Panc1 (cell line): ENCODE results near the gene PEX16. TPM values are rescaled to one million over a fixed set of nuclear protein-coding genes. Genes with fewer than 3 reads are reported as not detected.

ENCODE experiments used
- ATAC-seq: fragments of 200-7000 bp; cut with Tn5 transposase; 2 replicates; pipeline ENCODE4 v1.9.1; 2020; ENCODE audit warnings: mild to moderate bottlenecking, moderate library complexity
- BruUV-seq: library from RNA; stranded (reverse); fragments of 400-500 nt; replicated peaks from 2 replicates; lab custom pipeline; 2021; lab: Mats Ljungman, UMichigan
- CTCF ChIA-PET: fragments of 300-600 bp; sonication (Branson Sonifier 250); formaldehyde crosslinking; loops from one replicate; lab custom pipeline; 2022; ENCODE audit warnings: antibody characterized with exemption; lab: Charles Lee
- POLR2A ChIA-PET: fragments of 300-600 bp; sonication (Branson Sonifier 250); formaldehyde crosslinking; loops from one replicate; lab custom pipeline; 2022; ENCODE audit warnings: antibody characterized with exemption; lab: Charles Lee
- DNase-seq: peaks from one replicate; pipeline ENCODE4 v3.0.0-alpha.2; 2010; ENCODE audit warnings: low read depth, low spot score
- H3K27ac ChIP-seq: 2 replicates; pipeline ENCODE4 v1.5.1; 2011; ENCODE audit warnings: mild to moderate bottlenecking, low read length, inconsistent platforms
- H3K27me3 ChIP-seq: fragments of 200-500 bp; sonication (Bioruptor generic); 2 replicates; pipeline ENCODE4 v1.6.0; 2014; ENCODE audit warnings: low read length, inconsistent platforms; ENCODE audit not compliant: control insufficient read depth, insufficient read depth
- H3K36me3 ChIP-seq: fragments of 200-500 bp; sonication (Bioruptor generic); 2 replicates; pipeline ENCODE4 v1.5.1; 2014; ENCODE audit warnings: inconsistent platforms, mild to moderate bottlenecking, low read length, moderate library complexity; ENCODE audit not compliant: control insufficient read depth, insufficient read depth
- H3K4me1 ChIP-seq: 2 replicates; pipeline ENCODE4 v1.5.1; 2011; ENCODE audit warnings: inconsistent platforms, mild to moderate bottlenecking, low read length, moderate library complexity; ENCODE audit not compliant: control insufficient read depth, insufficient read depth
- H3K4me3 ChIP-seq, 2 experiments: 2 replicates each; pipeline ENCODE4 v1.5.1; 2011 to 2012; ENCODE audit warnings: low read depth in 2 of 2, low read length in 2 of 2, mild to moderate bottlenecking in 2 of 2, inconsistent platforms in 1 of 2, moderate library complexity in 1 of 2
- H3K9me3 ChIP-seq: fragments of 200-500 bp; sonication (Bioruptor generic); 2 replicates; pipeline ENCODE4 v1.5.1; 2014; ENCODE audit warnings: low read depth, mild to moderate bottlenecking, inconsistent platforms, low read length, moderate library complexity; ENCODE audit not compliant: control insufficient read depth, insufficient read depth
- POLR2AphosphoS5 ChIP-seq: IDR thresholded peaks from 2 replicates; pipeline ENCODE4 v1.6.1; 2012; ENCODE audit warnings: mild to moderate bottlenecking, low read depth, low read length, moderate library complexity
- SIN3A ChIP-seq: IDR thresholded peaks from 2 replicates; pipeline ENCODE4 v1.6.1; 2012; ENCODE audit warnings: low read depth, mild to moderate bottlenecking, low read length, moderate library complexity, borderline replicate concordance; ENCODE audit not compliant: insufficient read depth
- TCF7L2 ChIP-seq: IDR thresholded peaks from 2 replicates; pipeline ENCODE4 v1.6.1; 2011; ENCODE audit warnings: mild to moderate bottlenecking, low read depth, low read length, inconsistent platforms
- in situ Hi-C: cut with HindIII; loops from 2 replicates; pipeline ENCODE4 v1.10.0; 2016; ENCODE audit warnings: low sequenced_read_pairs, low pct_unique_long_range_greater_than_20kb
- intact Hi-C: fragments of 100-400 bp; cut with micrococcal nuclease; formaldehyde crosslinking; loops from one replicate; pipeline ENCODE4 v1.10.0; 2022; ENCODE audit not compliant: unreplicated experiment
- total RNA-seq: library from RNA; stranded (reverse); gene quantifications from one replicate; pipeline ENCODE4 v1.2.1, GENCODE V29; 2021; ENCODE audit not compliant: unreplicated experiment
- TF ChIP-seq, protein P1 (sequence below): fragments of 450-650 bp; IDR thresholded peaks from 2 replicates; pipeline ENCODE4 v1.5.1; 2017; ENCODE audit warnings: mild to moderate bottlenecking
- TF ChIP-seq, protein P2 (sequence below), 2 experiments: IDR thresholded peaks; 2 replicates each; pipeline ENCODE4 v1.6.1; 2011 to 2012; ENCODE audit warnings: low read depth in 2 of 2, control low read depth in 1 of 2, low read length in 1 of 2, mild to moderate bottlenecking in 1 of 2, moderate library complexity in 1 of 2; ENCODE audit not compliant: insufficient read depth in 1 of 2

Gene PEX16
- total RNA-seq, 1 experiment from 2014 or later, result 37.5 TPM

DNA sequence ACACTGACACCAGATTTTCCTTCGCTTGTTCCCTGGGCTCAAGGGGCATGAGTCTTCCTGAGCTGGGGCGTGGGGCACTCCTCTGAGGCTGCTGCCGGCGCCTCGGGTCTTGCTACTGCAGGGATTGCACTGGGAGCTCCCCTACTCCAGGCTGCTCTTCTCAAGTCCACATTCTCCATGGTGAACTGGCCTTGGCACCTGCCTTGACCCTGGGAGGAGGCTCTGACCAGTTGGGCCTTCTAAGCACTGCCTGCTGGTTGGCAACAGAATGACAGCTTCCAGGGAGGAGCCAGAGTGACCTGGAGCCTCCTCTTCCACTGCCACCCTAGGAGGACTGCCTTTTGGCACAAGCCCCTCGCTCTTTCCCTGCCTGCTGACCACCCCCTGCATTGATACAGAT lies 20.1 kb downstream of the PEX16 start:
- Histone ChIP-seq H3K27me3 (no peaks in the 10 kb centered on the region), H3K9me3 (no peaks in the 10 kb centered on the region), H3K27ac (no peak overlapping the region), H3K36me3 (no peaks in the 10 kb centered on the region), H3K4me1 (peaks cover 6% of the 10 kb centered on the region; the same call in 1 of the 2 replicates), H3K4me3 (no peak overlapping the region)
- ATAC-seq (no peak), DNase-seq (no peak)
- no peak for TF ChIP-seq SIN3A
- TF ChIP-seq, protein P1, sequence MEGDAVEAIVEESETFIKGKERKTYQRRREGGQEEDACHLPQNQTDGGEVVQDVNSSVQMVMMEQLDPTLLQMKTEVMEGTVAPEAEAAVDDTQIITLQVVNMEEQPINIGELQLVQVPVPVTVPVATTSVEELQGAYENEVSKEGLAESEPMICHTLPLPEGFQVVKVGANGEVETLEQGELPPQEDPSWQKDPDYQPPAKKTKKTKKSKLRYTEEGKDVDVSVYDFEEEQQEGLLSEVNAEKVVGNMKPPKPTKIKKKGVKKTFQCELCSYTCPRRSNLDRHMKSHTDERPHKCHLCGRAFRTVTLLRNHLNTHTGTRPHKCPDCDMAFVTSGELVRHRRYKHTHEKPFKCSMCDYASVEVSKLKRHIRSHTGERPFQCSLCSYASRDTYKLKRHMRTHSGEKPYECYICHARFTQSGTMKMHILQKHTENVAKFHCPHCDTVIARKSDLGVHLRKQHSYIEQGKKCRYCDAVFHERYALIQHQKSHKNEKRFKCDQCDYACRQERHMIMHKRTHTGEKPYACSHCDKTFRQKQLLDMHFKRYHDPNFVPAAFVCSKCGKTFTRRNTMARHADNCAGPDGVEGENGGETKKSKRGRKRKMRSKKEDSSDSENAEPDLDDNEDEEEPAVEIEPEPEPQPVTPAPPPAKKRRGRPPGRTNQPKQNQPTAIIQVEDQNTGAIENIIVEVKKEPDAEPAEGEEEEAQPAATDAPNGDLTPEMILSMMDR, result no peak
- no peak for TF ChIP-seq TCF7L2
- no peak for TF ChIP-seq POLR2AphosphoS5
- TF ChIP-seq, protein P2, sequence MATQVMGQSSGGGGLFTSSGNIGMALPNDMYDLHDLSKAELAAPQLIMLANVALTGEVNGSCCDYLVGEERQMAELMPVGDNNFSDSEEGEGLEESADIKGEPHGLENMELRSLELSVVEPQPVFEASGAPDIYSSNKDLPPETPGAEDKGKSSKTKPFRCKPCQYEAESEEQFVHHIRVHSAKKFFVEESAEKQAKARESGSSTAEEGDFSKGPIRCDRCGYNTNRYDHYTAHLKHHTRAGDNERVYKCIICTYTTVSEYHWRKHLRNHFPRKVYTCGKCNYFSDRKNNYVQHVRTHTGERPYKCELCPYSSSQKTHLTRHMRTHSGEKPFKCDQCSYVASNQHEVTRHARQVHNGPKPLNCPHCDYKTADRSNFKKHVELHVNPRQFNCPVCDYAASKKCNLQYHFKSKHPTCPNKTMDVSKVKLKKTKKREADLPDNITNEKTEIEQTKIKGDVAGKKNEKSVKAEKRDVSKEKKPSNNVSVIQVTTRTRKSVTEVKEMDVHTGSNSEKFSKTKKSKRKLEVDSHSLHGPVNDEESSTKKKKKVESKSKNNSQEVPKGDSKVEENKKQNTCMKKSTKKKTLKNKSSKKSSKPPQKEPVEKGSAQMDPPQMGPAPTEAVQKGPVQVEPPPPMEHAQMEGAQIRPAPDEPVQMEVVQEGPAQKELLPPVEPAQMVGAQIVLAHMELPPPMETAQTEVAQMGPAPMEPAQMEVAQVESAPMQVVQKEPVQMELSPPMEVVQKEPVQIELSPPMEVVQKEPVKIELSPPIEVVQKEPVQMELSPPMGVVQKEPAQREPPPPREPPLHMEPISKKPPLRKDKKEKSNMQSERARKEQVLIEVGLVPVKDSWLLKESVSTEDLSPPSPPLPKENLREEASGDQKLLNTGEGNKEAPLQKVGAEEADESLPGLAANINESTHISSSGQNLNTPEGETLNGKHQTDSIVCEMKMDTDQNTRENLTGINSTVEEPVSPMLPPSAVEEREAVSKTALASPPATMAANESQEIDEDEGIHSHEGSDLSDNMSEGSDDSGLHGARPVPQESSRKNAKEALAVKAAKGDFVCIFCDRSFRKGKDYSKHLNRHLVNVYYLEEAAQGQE (IDR thresholded peaks at IDR 0.05; ENCODE audit: insufficient read depth in 1 of 2, low read depth in 2 of 2, low read length in 1 of 2), result no peak
- ChIA-PET CTCF (no interaction called here), POLR2A (no interaction called here)
- intact Hi-C loops, result no loop called here
- no TSS peak for BruUV-seq
- in situ Hi-C loops, result no loop called here

DNA sequence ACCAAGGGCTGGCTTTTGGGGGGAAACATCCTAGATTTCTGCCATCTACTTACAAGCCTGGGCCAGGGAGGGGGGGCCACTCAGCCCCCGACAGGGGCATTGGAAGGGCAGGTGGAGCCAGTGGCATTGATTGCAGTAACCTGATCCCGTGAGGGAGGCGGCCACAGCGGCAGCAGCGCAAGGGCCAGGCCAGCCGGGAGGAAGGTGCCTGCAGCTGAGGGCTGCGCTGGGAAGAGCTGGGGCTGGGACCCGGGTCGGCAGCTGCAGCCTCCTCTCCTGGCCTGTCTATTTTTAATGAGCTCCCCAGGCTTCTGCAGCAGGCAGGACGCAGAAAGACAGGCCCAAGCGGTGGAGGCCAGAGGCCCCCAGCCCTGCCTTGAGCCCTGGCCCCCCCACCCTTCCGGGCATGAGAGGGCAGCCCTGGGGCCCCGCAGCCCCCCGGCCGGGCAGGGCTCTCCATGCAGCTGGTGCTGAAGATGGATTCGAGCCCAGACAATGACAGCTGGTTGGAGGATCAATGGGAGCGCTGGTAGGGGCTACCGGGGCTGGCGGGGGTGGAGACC lies 21.2 kb downstream of the PEX16 start:
- POLR2A ChIA-PET, result interaction anchor here (0.6 kb wide), 1 partner anchor 134 kb away, joined by 3 read pairs; no protein-coding TSS in a partner anchor
- CTCF ChIA-PET, result no interaction called here
- TF ChIP-seq, protein P1, result no peak
- TF ChIP-seq, protein P2 (IDR thresholded peaks at IDR 0.05; ENCODE audit: insufficient read depth in 1 of 2, low read depth in 2 of 2, low read length in 1 of 2), result peak in 1 of 2 experiments; percentile 44; a peak in 2 of 4 replicates
- no peak for TF ChIP-seq POLR2AphosphoS5
- H3K27ac ChIP-seq, result no peak overlapping the region
- no peaks in the 10 kb centered on the region for H3K9me3 ChIP-seq
- no peaks in the 10 kb centered on the region for H3K27me3 ChIP-seq
- BruUV-seq, result no TSS peak
- H3K4me1 ChIP-seq, result peaks cover 6% of the 10 kb centered on the region; the same call in 1 of the 2 replicates
- H3K36me3 ChIP-seq, result no peaks in the 10 kb centered on the region
- in situ Hi-C loops (no loop called here), intact Hi-C loops (no loop called here)
- DNase-seq (no peak), ATAC-seq (no peak)
- H3K4me3 ChIP-seq, result no peak overlapping the region
